ENCODE data around the gene TENM4.
"Not testable (repeated sequence)": the region's sequence is repeated elsewhere in the genome, so short reads cannot be mapped to it uniquely, and the experiment has no call there.

The TENM4 gene

DNA sequence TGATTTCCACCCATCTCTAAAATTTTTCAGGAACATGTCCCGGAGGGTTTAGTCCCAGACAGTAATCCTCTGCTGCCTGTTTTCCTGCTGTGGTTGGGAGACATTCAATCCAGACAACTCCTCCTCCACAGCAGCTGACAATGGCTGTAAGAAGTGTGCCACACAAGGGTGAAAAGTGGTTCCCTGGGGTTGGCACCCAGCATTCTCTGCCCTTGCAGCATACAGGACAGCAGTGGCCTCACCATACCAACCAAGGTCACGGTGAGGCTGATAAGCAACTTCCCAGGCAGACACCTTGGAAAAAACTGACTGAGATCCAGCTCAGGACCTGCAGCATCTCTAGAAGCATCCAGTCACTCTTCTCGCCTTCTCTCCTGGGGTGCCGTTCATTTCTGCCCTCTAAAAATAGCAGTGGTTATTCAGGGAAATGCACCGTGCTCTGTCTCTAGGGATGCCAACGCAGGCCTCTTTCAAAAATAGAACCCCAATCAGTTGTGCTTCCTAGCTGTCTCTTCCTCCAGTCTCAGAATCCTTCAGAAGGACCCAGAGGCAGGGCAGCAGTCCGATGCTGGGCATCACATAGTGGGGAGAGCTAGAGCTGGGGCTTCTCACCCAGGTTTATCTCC, 241.0 kb downstream of the TENM4 start:
- DNase-seq = no peak

- no peak for DNase-seq
These were observed 242.0 kb downstream of the TENM4 start for GRCh38 chr11:79198898-79199250.

DNA sequence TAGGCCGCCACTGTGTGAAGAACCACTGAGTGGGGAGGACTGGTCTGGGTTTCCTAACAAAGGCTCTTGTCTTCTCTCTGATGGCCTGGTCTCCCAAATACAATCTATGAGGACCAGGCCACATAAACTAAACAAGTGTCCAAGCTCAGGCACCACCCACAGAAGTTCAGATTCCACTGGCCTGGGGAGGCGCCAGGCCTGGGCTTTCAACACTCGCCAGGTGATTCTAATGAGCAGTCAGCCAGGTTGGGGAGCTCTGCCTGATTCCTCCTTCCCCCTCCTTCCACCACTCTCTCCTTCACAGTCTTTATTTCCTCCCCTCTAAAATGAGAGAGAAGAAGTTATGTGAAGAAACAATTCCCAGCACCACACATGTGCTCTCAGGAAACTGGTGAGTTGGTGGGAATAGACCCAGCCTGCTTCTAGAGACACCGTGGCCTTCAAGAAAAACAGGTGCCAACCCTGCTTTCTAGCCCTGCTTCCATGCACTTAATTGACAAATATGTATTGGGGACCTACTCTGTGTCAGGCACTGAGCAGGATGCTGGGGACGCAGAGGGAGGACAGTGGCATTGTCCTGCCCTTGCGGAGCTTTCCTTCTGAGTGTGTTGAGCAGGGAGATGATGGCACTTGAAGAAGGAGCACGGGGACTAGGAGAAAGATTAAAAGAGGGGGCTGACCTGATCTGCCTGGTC, 242.5 kb downstream of the TENM4 start:
- DNase-seq = no peak

DNA sequence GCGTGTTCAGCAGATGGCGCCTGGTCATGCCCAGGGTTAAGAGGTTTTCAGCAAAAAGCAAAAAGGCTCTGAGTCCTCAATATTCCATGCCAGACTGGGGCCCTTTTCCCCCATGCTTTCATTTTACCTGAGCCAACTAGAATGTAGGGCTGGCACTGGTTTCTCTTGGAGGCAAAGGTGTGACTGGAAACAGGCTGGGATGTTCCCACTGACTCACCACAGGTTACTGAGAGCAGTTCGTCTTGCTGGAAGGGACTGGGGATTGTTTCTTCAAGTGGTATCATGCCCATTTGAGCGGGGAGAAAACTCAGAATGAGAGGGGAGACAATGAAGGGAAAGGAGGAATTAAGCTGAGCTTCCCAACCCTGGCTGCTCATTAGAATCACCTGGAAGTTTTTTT, 243.9 kb downstream of the TENM4 start:
- no peak for DNase-seq

GRCh38 chr11:79195209-79195608, 245.6 kb downstream of the TENM4 start:
- DNase-seq = no peak

DNA sequence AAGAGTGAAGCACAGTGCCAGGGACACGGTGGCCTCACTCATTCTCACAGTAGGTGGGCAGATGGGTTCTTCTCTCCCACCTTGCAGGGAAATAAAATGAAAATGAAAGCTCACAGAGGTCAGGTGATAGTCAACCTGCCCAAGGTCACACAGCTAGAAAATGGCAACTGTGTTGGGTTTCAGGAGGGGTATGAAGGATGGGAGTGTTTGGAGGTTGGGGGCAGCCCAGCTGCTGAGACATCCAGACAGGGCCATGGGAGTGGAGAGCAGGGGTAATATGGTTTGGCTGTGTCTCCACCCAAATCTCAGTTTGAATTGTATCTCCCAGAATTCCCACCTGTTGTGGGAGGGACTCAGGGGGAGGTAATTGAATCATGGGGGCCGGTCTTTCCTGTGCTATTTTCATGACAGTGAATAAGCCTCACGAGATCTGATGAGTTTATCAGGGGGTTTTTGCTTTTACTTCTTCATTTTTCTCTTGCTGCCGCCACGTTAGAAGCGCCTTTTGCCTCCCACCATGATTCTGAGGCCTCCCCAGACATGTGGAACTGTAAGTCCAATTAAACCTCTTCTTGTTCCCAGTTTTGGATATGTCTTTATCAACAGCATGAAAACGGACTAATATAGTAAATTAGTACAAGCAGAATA, 247.0 kb downstream of the TENM4 start:
- DNase-seq = no peak

GRCh38 chr11:79192836-79193235, 248.0 kb downstream of the TENM4 start:
- DNase-seq = no peak

DNA sequence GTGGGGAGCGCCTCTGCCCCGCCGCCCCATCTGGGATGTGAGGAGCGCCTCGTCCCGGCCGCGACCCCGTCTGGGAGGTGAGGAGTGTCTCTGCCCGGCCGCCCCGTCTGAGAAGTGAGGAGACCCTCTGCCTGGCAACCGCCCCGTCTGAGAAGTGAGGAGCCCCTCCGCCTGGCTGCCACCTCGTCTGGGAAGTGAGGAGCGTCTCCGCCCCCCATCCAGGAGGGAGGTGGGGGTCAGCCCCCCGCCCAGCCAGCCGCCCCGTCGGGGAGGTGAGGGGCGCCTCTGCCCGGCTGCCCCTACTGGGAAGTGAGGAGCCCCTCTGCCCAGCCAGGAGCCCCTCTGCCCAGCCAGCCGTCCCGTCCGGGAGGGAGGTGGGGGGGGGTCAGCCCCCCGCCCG, 249.1 kb downstream of the TENM4 start:
- DNase-seq = not testable (repeated sequence)

GRCh38 chr11:79190553-79190952, 250.3 kb downstream of the TENM4 start:
- DNase-seq = not testable (repeated sequence)

- DNase-seq = no peak
These were observed 251.2 kb downstream of the TENM4 start for GRCh38 chr11:79189601-79190000.

DNA sequence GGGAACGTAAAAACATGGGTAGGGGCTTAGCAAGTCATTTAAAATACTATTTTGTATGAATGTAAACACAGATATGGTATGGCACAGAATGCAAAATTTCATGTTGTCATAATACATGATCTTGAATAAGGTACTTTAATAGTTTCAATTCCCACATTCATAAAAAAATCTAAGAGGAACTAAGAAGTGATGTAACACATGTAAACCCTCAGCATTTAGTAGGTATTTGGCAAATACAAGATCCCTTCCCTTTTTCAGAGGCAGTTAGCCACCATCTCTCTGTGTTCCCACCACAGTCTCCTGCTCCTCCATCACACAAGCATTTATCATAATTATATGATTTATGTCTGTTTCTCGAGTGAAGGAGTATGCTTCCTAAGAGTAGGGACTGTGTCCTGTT, 251.8 kb downstream of the TENM4 start:
- DNase-seq = no peak

- no peak for DNase-seq
These were observed 254.2 kb downstream of the TENM4 start for GRCh38 chr11:79186669-79187068.

DNA sequence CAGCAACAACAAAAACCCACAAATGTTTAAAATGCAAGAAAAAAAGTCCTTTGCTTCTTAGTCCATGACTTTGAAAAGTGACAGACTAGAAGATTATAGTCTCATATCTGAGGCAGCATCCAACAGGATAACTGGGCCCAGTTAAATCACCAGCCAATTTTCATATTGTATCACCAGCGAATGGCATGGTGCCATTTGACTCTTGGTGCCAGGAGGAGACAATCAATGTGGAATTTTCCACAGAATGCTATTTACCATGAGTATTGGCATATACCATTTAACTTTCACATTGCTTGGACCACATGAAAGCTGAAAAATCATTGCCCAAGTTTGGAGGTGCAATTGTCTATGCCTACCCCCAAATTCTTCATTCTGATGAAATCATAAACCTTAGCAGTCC, 255.5 kb downstream of the TENM4 start:
- no peak for DNase-seq

GRCh38 chr11:79184285-79184684, 256.5 kb downstream of the TENM4 start:
- no peak for DNase-seq

DNA sequence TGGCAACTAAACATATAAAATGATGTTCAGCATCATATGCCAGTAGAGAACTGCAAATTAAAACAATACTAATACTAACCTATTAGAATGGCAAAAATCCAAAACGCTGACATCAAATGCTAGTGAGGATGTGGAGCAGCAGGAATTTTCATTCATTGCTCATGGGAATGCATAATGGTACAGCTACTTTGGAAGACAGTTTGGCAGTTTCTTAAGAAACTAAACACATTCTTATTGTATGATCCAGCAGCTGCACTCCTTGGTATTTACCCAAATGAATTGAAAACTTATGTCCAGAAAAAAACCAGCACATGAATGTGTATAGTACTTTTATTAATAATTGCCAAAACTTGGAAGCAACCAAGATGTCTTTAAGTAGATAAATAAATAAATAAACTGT, 258.0 kb downstream of the TENM4 start:
- DNase-seq = no peak

DNA sequence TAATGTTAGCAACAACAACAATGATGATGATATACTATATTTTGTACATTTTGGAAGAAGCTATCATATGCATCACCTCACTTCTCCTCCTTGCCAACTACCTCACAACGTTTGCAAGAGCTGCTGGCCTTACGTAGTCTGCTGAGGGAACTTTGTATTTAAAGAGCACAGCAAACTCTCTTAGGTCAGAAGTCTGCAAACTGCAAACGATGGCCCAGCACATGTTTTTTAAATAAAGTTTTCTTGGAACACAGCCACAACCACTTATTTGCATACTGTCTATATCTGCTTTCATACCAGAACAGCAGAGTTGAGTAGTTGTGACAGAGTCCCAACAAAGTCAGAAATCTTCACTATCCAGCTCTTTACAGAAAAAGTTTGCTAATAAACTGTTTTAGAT, 261.7 kb downstream of the TENM4 start:
- no peak for DNase-seq

GRCh38 chr11:79174045-79175008, 266.5 kb downstream of the TENM4 start:
- no peak for DNase-seq

DNA sequence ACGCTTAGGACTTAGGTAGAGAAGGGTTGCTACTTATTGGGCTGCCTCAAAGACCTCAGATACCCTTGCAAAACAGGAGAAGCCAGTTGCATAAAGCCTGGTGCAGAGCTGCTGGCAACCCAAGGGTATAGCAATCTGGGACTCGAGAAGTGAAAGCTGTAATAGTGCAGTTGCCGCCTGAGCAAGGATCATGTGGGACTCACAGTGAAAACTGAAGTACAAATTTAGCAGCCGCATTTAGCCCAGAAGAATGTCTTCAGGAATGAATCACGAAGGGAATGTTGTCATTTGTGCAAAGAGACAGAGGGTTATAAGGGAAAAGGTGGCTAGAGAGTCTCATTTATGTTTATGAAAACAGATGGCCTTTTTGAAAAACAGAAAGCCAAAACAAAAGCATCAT, 267.2 kb downstream of the TENM4 start:
- peak; percentile 4 for DNase-seq

- DNase-seq = no peak
These were observed 270.5 kb downstream of the TENM4 start for GRCh38 chr11:79170321-79170720.

DNA sequence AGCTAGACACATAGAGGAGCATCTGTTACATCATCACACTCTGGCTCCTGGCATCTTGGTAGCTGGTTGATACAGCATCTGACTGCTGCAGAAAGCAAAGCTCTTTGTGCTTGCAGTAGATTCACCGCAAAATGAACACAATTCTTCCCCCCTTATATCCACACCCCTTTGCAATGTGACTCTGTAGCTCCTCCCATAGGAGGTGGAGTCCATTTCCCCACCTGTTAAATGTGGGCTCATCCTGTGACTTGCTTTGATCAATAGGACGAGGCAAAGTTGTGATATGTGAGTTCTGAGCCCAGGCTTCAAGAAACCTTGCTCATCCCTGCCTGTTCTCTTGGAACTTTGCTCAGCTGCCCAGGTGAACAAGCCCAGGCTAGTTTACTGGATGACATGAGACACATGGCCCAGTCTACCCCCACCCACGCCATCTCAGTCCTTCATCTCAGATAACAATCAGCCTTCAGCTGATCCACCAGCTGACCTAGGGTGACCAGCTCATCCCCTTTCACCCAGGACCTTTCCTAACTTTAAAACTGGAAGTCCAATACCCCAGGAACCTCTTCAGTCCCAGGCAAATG, 272.2 kb downstream of the TENM4 start:
- no peak for DNase-seq

- no peak for DNase-seq
These were observed 273.2 kb downstream of the TENM4 start for GRCh38 chr11:79167510-79168188.

DNA sequence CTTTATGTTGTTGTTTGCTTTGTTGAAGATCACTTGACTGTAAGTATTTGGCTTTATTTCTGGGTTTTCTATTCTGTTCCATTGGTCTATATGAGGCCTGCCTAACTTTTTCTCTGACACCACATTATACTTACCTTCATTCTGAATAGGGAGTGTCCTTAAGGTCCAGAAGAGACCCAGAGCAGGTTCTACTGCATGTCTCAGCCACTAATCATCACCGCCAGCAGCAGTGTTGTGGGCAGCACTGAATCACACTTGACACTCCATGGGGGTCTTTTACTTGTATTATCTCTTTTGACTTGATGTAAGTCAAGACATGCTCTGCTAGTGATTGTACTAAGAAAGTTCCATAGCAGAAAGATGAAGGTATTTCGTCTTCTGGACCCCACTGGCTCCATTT, 274.9 kb downstream of the TENM4 start:
- no peak for DNase-seq

Measured in NCI-H1694 treated with DMSO at 0.1 percent for 48 hours (cell line).